GM12878 (cell line): ENCODE results near the gene IL20RA. TPM values are rescaled to one million over a fixed set of nuclear protein-coding genes. Genes with fewer than 3 reads are reported as not detected.

Source experiments
- ATF2 ChIP-seq: IDR thresholded peaks from 2 replicates; pipeline ENCODE4 v1.6.1; 2012; ENCODE audit warnings: low read length, inconsistent platforms
- E2F4 ChIP-seq: IDR thresholded peaks from 2 replicates; pipeline ENCODE4 v1.6.1; 2012; ENCODE audit warnings: low read depth, low read length, improper control_type of control experiment
- HDAC2 ChIP-seq: fragments of 200-600 bp; sonication (generic); IDR thresholded peaks from 2 replicates; pipeline ENCODE4 v1.6.1; 2017
- MLLT1 ChIP-seq: fragments of 450-650 bp; IDR thresholded peaks from 2 replicates; pipeline ENCODE4 v1.6.1; 2016; ENCODE audit warnings: mild to moderate bottlenecking
- NR2C2 ChIP-seq: IDR thresholded peaks from 2 replicates; pipeline ENCODE4 v1.6.1; 2011; ENCODE audit warnings: borderline replicate concordance, low read depth; ENCODE audit not compliant: control insufficient read depth, insufficient read length
- NR2F1 ChIP-seq: fragments of 450-650 bp; conservative IDR thresholded peaks from 2 replicates; pipeline ENCODE4 v1.6.1; 2017; ENCODE audit warnings: mild to moderate bottlenecking
- TBL1XR1 ChIP-seq: IDR thresholded peaks from 2 replicates; pipeline ENCODE4 v1.6.1; 2012; ENCODE audit warnings: low read depth, low read length, improper control_type of control experiment
- TCF7 ChIP-seq: IDR thresholded peaks from 2 replicates; pipeline ENCODE4 v1.6.1; 2014; ENCODE audit warnings: antibody characterized with exemption, borderline replicate concordance
- polyA plus RNA-seq, 11 experiments: library from polyadenylated mRNA; depleted of rRNA in 4 of 11; unstranded in 6 of 11; stranded (reverse) in 5 of 11; fragments of >200 nt; fragmentation: Nextera tagmentation in 4 of 11; fragmentation: Illumina TruSeq in 1 of 11; extraction: Ambion mirVana in 4 of 11; extraction: Trizol in 1 of 11; gene quantifications; 1 replicate in 1 of 11; 2 replicates in 10 of 11; pipeline versions ENCODE4 v1.2.1 to v1.2.3, GENCODE V29; 2011 to 2016; ENCODE audit warnings: inconsistent platforms in 2 of 11, missing spikeins in 2 of 11, low read depth in 1 of 11
- total RNA-seq, 4 experiments: library from RNA; depleted of rRNA in 3 of 4; stranded (reverse); fragments of >200 nt in 3 of 4; fragmentation: Illumina TruSeq in 1 of 4; extraction: Trizol in 1 of 4; gene quantifications; 2 replicates each; pipeline versions ENCODE4 v1.2.1 to v1.2.3, GENCODE V29; 2013 to 2021

IL20RA gene
- total and polyA plus RNA-seq, 10 of the 15 experiments (the other 5 are each of a cell fraction or from before 2014, with no cell fraction given) = 0.02 to 0.16 (median 0.09) TPM; not detected in 3

DNA sequence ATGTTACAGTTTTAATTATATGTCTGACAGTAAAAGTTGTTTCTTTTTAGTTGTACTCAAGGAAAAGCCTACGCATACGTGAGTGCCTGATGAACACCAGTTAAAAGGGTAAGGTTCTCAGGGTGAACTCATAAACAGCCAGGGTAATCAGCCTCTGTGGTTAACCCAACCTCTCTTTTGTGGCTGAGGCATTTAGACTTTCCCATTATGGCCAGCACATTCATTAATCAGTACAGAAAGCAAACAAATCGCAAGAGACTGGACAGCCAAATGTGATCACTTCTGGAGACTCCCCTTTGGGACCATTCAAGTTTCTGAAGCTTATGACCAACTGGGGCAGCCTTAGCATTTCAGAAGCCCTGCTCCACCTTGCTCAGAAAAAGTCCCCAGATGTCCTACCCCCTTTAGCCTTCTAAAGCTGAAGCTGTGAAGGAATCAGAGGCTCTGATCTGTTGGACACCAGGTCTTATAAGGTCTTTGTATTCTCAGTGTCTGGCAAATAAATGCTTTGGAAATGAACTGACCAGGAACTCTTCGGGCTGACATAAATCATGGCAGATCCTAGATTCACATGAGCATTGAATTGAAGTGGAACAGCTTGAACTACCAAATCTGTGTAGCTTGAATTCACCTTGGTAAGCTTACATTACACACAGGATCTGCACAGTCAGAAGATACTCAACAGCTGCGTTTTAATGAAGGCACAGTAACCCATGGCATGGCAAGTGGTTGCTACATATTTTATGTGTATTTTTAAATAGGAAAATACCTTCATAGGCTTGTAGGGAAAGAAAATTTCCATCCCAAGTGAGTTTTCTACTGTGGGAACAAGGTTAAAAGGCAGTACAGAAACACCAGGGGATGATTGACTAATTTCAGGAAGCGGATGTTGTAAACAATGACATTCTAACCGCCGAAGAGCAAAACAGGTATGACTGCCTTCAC, 18.7 kb downstream of the IL20RA start (continued):
- TF ChIP-seq ATF2 = no peak
- TF ChIP-seq E2F4 = no peak
- no peak for TF ChIP-seq TCF7
- TF ChIP-seq HDAC2 = no peak
- peak; percentile 74 for TF ChIP-seq MLLT1
- peak; percentile 76 for TF ChIP-seq NR2F1
- no peak for TF ChIP-seq NR2C2
- no peak for TF ChIP-seq TBL1XR1
